Peyer's patch (tissue), 4 donors: ENCODE results near the gene NEDD9.

ENCODE experiments used
- POLR2A ChIP-seq, 2 donors: fragments of 450-650 bp; IDR thresholded peaks; one replicate each; pipeline ENCODE4 v1.5.1; 2017; ENCODE audit warnings: antibody characterized with exemption in 2 of 2, mild to moderate bottlenecking in 2 of 2, moderate library complexity in 2 of 2
- TF ChIP-seq, protein P1 (sequence below), 6 experiments: fragments of 450-650 bp in 4 of 6; fragments of 200-600 bp in 2 of 6; sonication (generic) in 1 of 6; IDR thresholded peaks; one replicate each; pipeline ENCODE4 v1.5.1; 2017 to 2019; ENCODE audit warnings: antibody characterized with exemption in 6 of 6, mild to moderate bottlenecking in 3 of 6, moderate library complexity in 1 of 6

DNA sequence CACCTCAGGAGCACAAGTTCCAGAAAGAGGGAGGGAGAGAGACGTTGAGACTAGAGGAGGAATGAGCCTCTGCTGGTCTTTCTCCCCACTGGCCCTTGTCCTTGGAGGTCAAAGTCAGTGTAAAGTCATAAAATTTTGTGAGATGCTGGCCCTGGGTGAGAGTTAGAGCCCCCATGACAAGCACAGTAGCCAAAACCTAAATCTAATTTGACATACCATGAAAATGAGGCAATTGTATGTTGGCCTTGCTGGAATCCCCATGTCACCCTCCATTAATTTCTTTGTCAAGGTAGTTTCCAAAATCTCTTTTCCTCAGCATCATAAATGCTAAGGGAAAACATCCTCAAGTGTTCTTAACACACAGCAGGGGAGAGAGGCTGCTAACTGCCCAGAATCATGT lies 17.6 kb upstream of the NEDD9 start:
- TF ChIP-seq, protein P1, sequence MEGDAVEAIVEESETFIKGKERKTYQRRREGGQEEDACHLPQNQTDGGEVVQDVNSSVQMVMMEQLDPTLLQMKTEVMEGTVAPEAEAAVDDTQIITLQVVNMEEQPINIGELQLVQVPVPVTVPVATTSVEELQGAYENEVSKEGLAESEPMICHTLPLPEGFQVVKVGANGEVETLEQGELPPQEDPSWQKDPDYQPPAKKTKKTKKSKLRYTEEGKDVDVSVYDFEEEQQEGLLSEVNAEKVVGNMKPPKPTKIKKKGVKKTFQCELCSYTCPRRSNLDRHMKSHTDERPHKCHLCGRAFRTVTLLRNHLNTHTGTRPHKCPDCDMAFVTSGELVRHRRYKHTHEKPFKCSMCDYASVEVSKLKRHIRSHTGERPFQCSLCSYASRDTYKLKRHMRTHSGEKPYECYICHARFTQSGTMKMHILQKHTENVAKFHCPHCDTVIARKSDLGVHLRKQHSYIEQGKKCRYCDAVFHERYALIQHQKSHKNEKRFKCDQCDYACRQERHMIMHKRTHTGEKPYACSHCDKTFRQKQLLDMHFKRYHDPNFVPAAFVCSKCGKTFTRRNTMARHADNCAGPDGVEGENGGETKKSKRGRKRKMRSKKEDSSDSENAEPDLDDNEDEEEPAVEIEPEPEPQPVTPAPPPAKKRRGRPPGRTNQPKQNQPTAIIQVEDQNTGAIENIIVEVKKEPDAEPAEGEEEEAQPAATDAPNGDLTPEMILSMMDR (IDR thresholded peaks at IDR 0.05), result no peak
- TF ChIP-seq POLR2A (IDR thresholded peaks at IDR 0.05), result no peak
